Measurements from ENCODE around the gene RFC4. TPM values are rescaled to one million over a fixed set of nuclear protein-coding genes. Genes with fewer than 3 reads are reported as not detected.

RFC4 gene
- total and polyA plus RNA-seq, 2 donors, result 28.2 to 67.8 TPM

DNA sequence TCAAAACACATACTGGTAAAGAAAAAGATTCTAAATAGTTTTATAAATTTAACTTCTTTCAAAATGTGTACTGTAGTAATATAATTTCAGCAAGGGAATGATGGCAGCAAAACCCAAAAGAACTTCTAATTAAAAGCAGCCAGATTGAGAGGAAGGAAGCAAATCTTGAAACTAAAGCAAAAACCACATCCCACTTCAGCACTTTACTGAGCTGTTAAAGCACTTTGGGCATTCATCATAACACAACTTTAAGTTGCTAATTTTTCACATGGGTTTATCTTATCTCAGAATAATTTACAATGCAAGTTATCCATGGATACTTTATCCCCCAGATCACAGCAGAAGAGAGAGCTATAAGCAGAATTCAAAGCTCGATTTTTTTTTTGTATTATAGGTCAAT is 6.0 kb downstream of the RFC4 start:
- H3K4me3 ChIP-seq (ENCODE audit: low read length in 2 of 2), result no peak overlapping the region
- no peak for DNase-seq (ENCODE audit: low read depth in 6 of 9, low spot score in 9 of 9)
- H3K9me3 ChIP-seq (ENCODE audit: control insufficient read depth in 2 of 2, insufficient read depth in 1 of 2, low read length in 1 of 2), result no peaks in the 10 kb centered on the region
- peaks cover 2 to 8% of the 10 kb centered on the region in 2 donors for H3K4me1 ChIP-seq (ENCODE audit: control insufficient read depth in 2 of 2, insufficient read depth in 2 of 2, low read length in 2 of 2)
- H3K36me3 ChIP-seq (ENCODE audit: control insufficient read depth in 2 of 2, insufficient read depth in 2 of 2, low read length in 1 of 2), result peaks cover 12 to 49% of the 10 kb centered on the region in 2 donors
- 96% methylated on average over 1 of the region's 1 CpG for WGBS
- no peaks in the 10 kb centered on the region for H3K27me3 ChIP-seq (ENCODE audit: control insufficient read depth in 2 of 2, insufficient read depth in 1 of 2, low read length in 1 of 2)
- H3K27ac ChIP-seq (ENCODE audit: low read depth in 1 of 2, low read length in 1 of 2), result no peak overlapping the region

DNA sequence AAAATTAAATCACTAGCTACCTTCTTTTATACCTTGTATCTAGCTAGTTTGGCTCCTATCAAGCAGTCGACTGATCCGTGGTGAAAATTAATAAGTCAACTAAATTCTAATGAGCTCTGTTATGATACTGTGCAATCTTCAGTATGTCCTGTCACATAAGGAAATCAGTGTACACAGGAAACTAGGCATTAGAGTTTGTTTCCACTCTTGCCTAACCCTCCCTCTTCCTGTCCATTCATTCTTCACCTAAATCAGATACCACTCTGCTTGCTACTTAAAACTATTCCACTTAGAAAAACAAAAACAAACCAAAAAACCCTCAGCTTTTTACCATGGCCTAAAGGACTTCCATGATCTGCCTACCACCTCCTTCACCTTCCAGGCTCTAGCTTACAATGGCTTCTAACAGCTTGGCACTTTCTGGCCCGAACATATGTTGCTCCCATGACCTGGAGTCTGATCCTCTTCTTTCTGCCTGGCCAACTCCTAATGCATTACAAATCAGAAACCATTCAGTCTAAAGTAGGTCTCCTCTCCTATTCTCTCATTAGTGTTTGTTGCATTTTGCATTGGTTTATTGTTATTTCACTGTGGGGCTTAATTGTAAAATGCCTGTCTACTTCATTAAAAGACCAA is 7.9 kb downstream of the RFC4 start:
- Histone ChIP-seq H3K27me3 (ENCODE audit: control insufficient read depth in 2 of 2, insufficient read depth in 1 of 2, low read length in 1 of 2) (no peaks in the 10 kb centered on the region), H3K9me3 (ENCODE audit: control insufficient read depth in 2 of 2, insufficient read depth in 1 of 2, low read length in 1 of 2) (no peaks in the 10 kb centered on the region), H3K36me3 (ENCODE audit: control insufficient read depth in 2 of 2, insufficient read depth in 2 of 2, low read length in 1 of 2) (peaks cover 12 to 62% of the 10 kb centered on the region in 2 donors), H3K4me1 (ENCODE audit: control insufficient read depth in 2 of 2, insufficient read depth in 2 of 2, low read length in 2 of 2) (no peaks in the 10 kb centered on the region), H3K27ac (ENCODE audit: low read depth in 1 of 2, low read length in 1 of 2) (no peak overlapping the region), H3K4me3 (ENCODE audit: low read length in 2 of 2) (no peak overlapping the region)
- WGBS, result 99% methylated on average over 3 of the region's 3 CpGs
- no peak for DNase-seq (ENCODE audit: low read depth in 6 of 9, low spot score in 9 of 9)

DNA sequence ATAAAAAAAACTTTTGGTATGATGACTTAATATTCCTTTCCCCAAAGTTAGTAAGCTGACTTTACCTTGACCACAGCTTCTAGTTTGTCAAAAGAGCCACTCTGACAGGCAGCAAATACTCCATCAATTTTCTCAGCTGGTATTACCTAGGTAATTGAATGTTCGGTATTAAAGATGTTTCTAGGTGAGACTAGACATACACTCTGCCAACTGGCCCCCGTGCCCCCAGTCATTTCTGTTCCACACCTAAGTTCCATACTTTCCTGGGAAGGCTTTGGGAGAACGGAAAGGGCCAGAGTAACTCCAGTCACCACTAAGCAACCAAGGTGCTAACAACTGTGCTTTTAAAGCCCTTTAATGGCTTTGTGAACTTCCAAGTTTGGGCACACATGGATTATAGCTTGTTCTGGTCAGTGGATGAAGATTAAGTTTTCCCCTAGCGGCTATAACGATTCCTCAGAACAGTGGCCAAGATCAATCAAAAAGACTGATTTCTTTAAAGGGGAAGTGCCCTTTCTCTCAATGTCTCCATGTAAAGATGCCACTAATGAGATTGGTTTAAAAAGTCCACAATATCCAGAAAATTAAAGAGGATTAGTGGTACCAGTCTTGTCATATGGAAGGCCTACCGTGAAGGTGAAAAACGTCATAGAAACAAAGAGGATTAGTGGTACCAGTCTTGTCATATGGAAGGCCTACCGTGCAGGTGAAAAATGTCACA is 15.9 kb downstream of the RFC4 start:
- H3K36me3 ChIP-seq (ENCODE audit: control insufficient read depth in 2 of 2, insufficient read depth in 2 of 2, low read length in 1 of 2), result peaks cover 43 to 93% of the 10 kb centered on the region in 2 donors
- H3K9me3 ChIP-seq (ENCODE audit: control insufficient read depth in 2 of 2, insufficient read depth in 1 of 2, low read length in 1 of 2), result no peaks in the 10 kb centered on the region
- DNase-seq (ENCODE audit: low read depth in 6 of 9, low spot score in 9 of 9), result no peak
- no peak overlapping the region for H3K4me3 ChIP-seq (ENCODE audit: low read length in 2 of 2)
- no peaks in the 10 kb centered on the region for H3K27me3 ChIP-seq (ENCODE audit: control insufficient read depth in 2 of 2, insufficient read depth in 1 of 2, low read length in 1 of 2)
- H3K4me1 ChIP-seq (ENCODE audit: control insufficient read depth in 2 of 2, insufficient read depth in 2 of 2, low read length in 2 of 2), result peaks cover 8 to 9% of the 10 kb centered on the region in 2 donors
- WGBS, result 96% methylated on average over 8 of the region's 8 CpGs
- no peak overlapping the region for H3K27ac ChIP-seq (ENCODE audit: low read depth in 1 of 2, low read length in 1 of 2)

DNA sequence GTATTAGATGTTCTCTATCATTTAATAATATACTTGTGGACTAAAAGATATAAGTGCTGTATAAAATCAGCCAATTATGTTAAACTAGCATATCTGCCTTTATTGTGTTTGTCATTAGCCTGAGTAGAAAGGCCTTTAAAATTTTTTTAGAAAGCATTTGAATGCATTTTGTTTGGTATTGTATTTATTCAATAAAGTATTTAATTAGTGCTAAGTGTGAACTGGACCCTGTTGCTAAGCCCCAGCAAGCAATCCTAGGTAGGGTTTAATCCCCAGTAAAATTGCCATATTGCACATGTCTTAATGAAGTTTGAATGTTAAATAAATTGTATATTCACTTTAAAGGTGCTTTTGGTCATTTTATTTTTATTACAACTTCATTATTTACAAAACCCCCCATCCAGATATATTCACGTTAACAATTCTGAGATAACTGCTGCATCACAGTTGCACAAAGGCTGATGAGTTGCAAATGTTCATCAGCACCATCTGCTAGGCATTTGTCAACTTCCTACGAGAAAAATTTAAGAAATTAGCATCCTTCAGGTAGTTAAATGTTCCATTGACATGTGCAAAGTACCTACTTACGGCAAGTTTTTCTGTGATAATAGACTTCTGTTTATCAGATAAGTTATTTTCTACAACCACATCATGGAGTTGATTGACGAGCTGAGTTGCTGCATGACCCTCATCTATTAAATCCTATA is 16.6 kb downstream of the RFC4 start:
- Histone ChIP-seq H3K9me3 (ENCODE audit: control insufficient read depth in 2 of 2, insufficient read depth in 1 of 2, low read length in 1 of 2) (no peaks in the 10 kb centered on the region), H3K27ac (ENCODE audit: low read depth in 1 of 2, low read length in 1 of 2) (no peak overlapping the region), H3K4me1 (ENCODE audit: control insufficient read depth in 2 of 2, insufficient read depth in 2 of 2, low read length in 2 of 2) (peaks cover 13 to 16% of the 10 kb centered on the region in 2 donors), H3K27me3 (ENCODE audit: control insufficient read depth in 2 of 2, insufficient read depth in 1 of 2, low read length in 1 of 2) (no peaks in the 10 kb centered on the region), H3K36me3 (ENCODE audit: control insufficient read depth in 2 of 2, insufficient read depth in 2 of 2, low read length in 1 of 2) (peaks cover 50 to 96% of the 10 kb centered on the region in 2 donors), H3K4me3 (ENCODE audit: low read length in 2 of 2) (no peak overlapping the region)
- 86% methylated on average over 4 of the region's 4 CpGs for WGBS
- no peak for DNase-seq (ENCODE audit: low read depth in 6 of 9, low spot score in 9 of 9)

DNA sequence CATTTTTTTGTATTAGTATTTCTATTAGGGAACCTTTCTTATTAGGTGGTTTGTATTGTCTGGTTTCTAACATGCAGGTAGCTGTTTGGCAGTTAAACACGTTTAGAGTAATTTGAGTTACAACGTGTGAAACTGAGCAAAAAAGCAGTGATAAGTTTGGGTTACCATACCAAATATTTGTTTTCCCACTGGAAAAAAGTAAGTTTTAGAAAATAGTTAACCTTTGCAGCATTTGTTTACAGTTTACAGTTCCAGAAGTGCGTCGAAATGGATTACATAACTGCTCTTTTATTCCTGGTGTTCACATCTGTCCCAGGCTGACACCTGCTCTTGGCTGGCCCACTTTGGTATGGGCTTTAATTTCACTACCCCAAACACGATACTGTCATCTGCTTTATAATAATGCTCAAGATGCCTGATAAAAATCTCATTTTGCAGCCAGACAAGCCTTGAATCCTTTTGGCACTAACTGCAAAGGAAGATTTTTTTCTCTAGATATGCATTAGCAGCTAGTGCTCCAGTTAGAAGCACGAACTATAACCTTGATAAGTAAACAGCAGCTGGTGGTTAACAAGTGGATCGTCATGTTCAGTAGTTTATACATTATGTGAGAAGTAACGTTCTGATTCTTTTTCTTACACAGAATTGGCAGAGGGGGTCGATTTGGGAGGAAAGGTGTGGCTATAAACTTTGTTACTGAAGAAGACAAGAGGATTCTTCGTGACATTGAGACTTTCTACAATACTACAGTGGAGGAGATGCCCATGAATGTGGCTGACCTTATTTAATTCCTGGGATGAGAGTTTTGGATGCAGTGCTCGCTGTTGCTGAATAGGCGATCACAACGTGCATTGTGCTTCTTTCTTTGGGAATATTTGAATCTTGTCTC is 17.6 kb downstream of the RFC4 start:
- Histone ChIP-seq H3K4me3 (ENCODE audit: low read length in 2 of 2) (no peak overlapping the region), H3K27ac (ENCODE audit: low read depth in 1 of 2, low read length in 1 of 2) (no peak overlapping the region), H3K36me3 (ENCODE audit: control insufficient read depth in 2 of 2, insufficient read depth in 2 of 2, low read length in 1 of 2) (peaks cover 50 to 92% of the 10 kb centered on the region in 2 donors), H3K27me3 (ENCODE audit: control insufficient read depth in 2 of 2, insufficient read depth in 1 of 2, low read length in 1 of 2) (peaks cover 0 to 4% of the 10 kb centered on the region in 2 donors), H3K9me3 (ENCODE audit: control insufficient read depth in 2 of 2, insufficient read depth in 1 of 2, low read length in 1 of 2) (peaks cover 0 to 3% of the 10 kb centered on the region in 2 donors), H3K4me1 (ENCODE audit: control insufficient read depth in 2 of 2, insufficient read depth in 2 of 2, low read length in 2 of 2) (peaks cover 15 to 16% of the 10 kb centered on the region in 2 donors)
- 89% methylated on average over 13 of the region's 13 CpGs for WGBS
- DNase-seq (ENCODE audit: low read depth in 6 of 9, low spot score in 9 of 9), result no peak

DNA sequence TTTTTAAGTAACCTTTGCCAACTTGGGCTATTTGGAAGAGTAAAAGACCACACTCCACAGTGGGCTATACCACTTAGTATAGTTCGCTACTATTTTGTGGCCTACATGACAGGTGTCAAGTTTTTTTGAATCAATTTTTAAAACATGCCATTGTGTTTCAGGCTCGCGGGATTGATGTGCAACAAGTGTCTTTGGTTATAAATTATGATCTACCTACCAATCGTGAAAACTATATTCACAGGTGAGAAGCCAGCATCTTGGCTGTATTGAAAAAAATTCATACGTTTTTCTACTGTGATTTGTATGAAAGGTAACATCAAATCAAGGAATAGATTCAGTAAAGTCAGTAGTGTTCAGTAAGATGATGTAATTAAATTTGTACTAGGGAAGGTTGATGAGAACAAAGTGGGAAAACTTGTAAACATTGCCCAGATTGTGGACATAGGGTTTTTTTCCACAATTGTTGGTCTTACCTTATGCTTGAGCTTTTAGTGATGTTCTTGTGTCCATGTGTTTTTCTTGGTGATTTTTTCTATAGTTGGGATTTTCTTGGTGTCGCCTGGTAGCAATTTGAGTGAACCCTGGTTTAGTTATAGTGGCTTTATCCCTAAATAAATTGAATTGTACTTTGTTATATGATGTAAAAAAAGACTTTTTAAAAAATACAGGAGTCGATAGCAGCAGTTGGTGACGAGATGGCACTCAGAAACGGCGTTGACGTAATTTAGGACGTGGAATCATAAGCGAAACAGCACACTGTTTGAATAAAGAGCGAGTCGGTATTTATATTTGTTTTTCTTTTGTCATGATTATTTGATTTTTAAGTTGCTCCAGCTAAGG is 18.4 kb downstream of the RFC4 start:
- Histone ChIP-seq H3K27ac (ENCODE audit: low read depth in 1 of 2, low read length in 1 of 2) (no peak overlapping the region), H3K27me3 (ENCODE audit: control insufficient read depth in 2 of 2, insufficient read depth in 1 of 2, low read length in 1 of 2) (peaks cover 0 to 4% of the 10 kb centered on the region in 2 donors), H3K4me1 (ENCODE audit: control insufficient read depth in 2 of 2, insufficient read depth in 2 of 2, low read length in 2 of 2) (peaks cover 15 to 16% of the 10 kb centered on the region in 2 donors), H3K36me3 (ENCODE audit: control insufficient read depth in 2 of 2, insufficient read depth in 2 of 2, low read length in 1 of 2) (peaks cover 50 to 85% of the 10 kb centered on the region in 2 donors), H3K9me3 (ENCODE audit: control insufficient read depth in 2 of 2, insufficient read depth in 1 of 2, low read length in 1 of 2) (peaks cover 0 to 3% of the 10 kb centered on the region in 2 donors), H3K4me3 (ENCODE audit: low read length in 2 of 2) (no peak overlapping the region)
- DNase-seq (ENCODE audit: low read depth in 6 of 9, low spot score in 9 of 9), result no peak
- WGBS, result 95% methylated on average over 15 of the region's 15 CpGs

DNA sequence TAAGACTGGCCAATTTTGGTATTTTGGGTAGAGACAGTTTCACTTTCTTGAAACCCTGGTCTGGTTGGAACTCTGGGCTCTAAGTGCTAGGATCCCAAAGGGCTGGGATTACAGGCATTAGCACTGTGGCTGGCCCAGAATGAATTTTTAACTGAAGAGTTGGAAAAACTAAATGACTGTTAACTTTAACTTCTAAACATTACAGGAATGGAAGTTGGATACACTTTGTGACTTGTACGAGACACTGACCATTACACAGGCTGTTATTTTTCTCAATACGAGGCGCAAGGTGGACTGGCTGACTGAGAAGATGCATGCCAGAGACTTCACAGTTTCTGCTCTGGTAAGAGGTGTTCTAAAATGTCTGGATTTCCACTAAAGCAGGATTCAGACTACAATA is 19.4 kb downstream of the RFC4 start:
- Histone ChIP-seq H3K36me3 (ENCODE audit: control insufficient read depth in 2 of 2, insufficient read depth in 2 of 2, low read length in 1 of 2) (peaks cover 50 to 76% of the 10 kb centered on the region in 2 donors), H3K27me3 (ENCODE audit: control insufficient read depth in 2 of 2, insufficient read depth in 1 of 2, low read length in 1 of 2) (peaks cover 0 to 4% of the 10 kb centered on the region in 2 donors), H3K9me3 (ENCODE audit: control insufficient read depth in 2 of 2, insufficient read depth in 1 of 2, low read length in 1 of 2) (peaks cover 0 to 3% of the 10 kb centered on the region in 2 donors), H3K27ac (ENCODE audit: low read depth in 1 of 2, low read length in 1 of 2) (no peak overlapping the region), H3K4me1 (ENCODE audit: control insufficient read depth in 2 of 2, insufficient read depth in 2 of 2, low read length in 2 of 2) (peaks cover 18 to 20% of the 10 kb centered on the region in 2 donors), H3K4me3 (ENCODE audit: low read length in 2 of 2) (peak overlapping the region in 1 of 2 donors; percentile 13)
- DNase-seq (ENCODE audit: low read depth in 6 of 9, low spot score in 9 of 9), result no peak
- WGBS, result 94% methylated on average over 3 of the region's 3 CpGs

DNA sequence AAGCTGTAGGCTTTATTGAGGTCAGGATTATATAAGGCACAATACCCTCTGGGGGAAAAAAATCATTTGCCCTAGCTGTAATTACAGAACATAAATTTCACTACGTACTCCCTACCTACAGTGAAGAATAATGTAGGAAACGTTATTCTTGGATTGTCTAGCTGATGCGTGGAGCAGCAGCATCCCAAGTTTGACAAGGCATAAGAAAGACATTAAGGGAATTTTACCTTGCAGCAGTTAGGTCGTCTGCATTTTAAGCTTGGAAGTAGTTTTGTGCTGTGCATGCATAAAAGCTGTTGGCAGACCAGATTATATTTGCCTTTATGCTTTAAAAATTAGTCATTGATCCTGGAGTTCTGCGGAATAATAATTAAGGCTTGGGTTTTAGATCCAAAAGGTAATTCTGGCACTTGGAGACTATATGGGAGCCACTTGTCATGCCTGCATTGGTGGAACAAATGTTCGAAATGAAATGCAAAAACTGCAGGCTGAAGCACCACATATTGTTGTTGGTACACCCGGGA is 20.7 kb downstream of the RFC4 start:
- Histone ChIP-seq H3K27ac (ENCODE audit: low read depth in 1 of 2, low read length in 1 of 2) (peak overlapping the region in 1 of 2 donors; percentile 99), H3K4me1 (ENCODE audit: control insufficient read depth in 2 of 2, insufficient read depth in 2 of 2, low read length in 2 of 2) (peaks cover 18 to 20% of the 10 kb centered on the region in 2 donors), H3K9me3 (ENCODE audit: control insufficient read depth in 2 of 2, insufficient read depth in 1 of 2, low read length in 1 of 2) (peaks cover 0 to 3% of the 10 kb centered on the region in 2 donors), H3K36me3 (ENCODE audit: control insufficient read depth in 2 of 2, insufficient read depth in 2 of 2, low read length in 1 of 2) (peaks cover 48 to 65% of the 10 kb centered on the region in 2 donors), H3K27me3 (ENCODE audit: control insufficient read depth in 2 of 2, insufficient read depth in 1 of 2, low read length in 1 of 2) (peaks cover 0 to 4% of the 10 kb centered on the region in 2 donors), H3K4me3 (ENCODE audit: low read length in 2 of 2) (peak overlapping the region; percentile 68 to 95)
- DNase-seq (ENCODE audit: low read depth in 6 of 9, low spot score in 9 of 9), result no peak
- 49% methylated on average over 7 of the region's 7 CpGs for WGBS
